GM10248 (cell line): ENCODE measurements around the gene MAD1L1.

ENCODE experiments used
- CTCF ChIA-PET: fragments of 300-600 bp; sonication (Branson Sonifier 250); formaldehyde crosslinking; extraction: SDS; loops from one replicate; lab custom pipeline; 2021; ENCODE audit warnings: antibody characterized with exemption; lab: Yijun Ruan, JAX
- POLR2A ChIA-PET: fragments of 350-650 bp; sonication (Branson Sonifier 250); formaldehyde crosslinking; extraction: SDS; loops from one replicate; lab custom pipeline; 2020; ENCODE audit warnings: antibody characterized with exemption; lab: Yijun Ruan, JAX
- DNase-seq: peaks from one replicate; pipeline ENCODE4 v3.0.0; 2012; ENCODE audit errors: extremely low spot score
- CTCF ChIP-seq: IDR thresholded peaks from 2 replicates; pipeline ENCODE4 v1.5.1; 2012; ENCODE audit warnings: mild to moderate bottlenecking, low read depth; ENCODE audit errors: extremely low read depth, missing control alignments, control extremely low read depth

MAD1L1 gene

GRCh38 chr7:1946025-1946772 lies 286.5 kb downstream of the MAD1L1 start:
- POLR2A ChIA-PET = no interaction called here
- no peak for DNase-seq
- TF ChIP-seq CTCF = no peak
- CTCF ChIA-PET = no interaction called here

GRCh38 chr7:1945558-1945957 lies 287.2 kb downstream of the MAD1L1 start:
- POLR2A ChIA-PET = no interaction called here
- CTCF ChIA-PET = no interaction called here
- no peak for DNase-seq
- no peak for TF ChIP-seq CTCF

GRCh38 chr7:1944619-1945210 lies 288.0 kb downstream of the MAD1L1 start:
- POLR2A ChIA-PET = no interaction called here
- TF ChIP-seq CTCF = no peak
- no peak for DNase-seq
- CTCF ChIA-PET = no interaction called here

GRCh38 chr7:1943933-1944618 lies 288.7 kb downstream of the MAD1L1 start:
- DNase-seq = no peak
- ChIA-PET CTCF (interaction anchor here (1.9 kb wide), 1 partner anchor 11 kb away, joined by 4 read pairs; no protein-coding TSS in a partner anchor), POLR2A (no interaction called here)
- no peak for TF ChIP-seq CTCF

GRCh38 chr7:1943326-1943725 lies 289.4 kb downstream of the MAD1L1 start:
- CTCF ChIA-PET = interaction anchor here (1.9 kb wide), 1 partner anchor 12 kb away, joined by 4 read pairs; no protein-coding TSS in a partner anchor
- no peak for DNase-seq
- TF ChIP-seq CTCF = no peak
- POLR2A ChIA-PET = no interaction called here

GRCh38 chr7:1942941-1943289 lies 289.8 kb downstream of the MAD1L1 start:
- POLR2A ChIA-PET = no interaction called here
- no peak for DNase-seq
- CTCF ChIA-PET = interaction anchor here (1.9 kb wide), 1 partner anchor 12 kb away, joined by 4 read pairs; no protein-coding TSS in a partner anchor
- no peak for TF ChIP-seq CTCF
